K562 (cell line): ENCODE results near the gene MINDY4. TPM values are rescaled to one million over a fixed set of nuclear protein-coding genes. Genes with fewer than 3 reads are reported as not detected.
A peak's percentile ranks its signal among the peaks of the same experiment; 100 is the strongest.

Experiments
- ATAC-seq: fragments of 200-7000 bp; cut with Tn5 transposase; 3 replicates; pipeline ENCODE4 v1.9.1; 2020; ENCODE audit warnings: moderate library complexity
- BruUV-seq: library from RNA; stranded (reverse); fragments of 400-500 nt; replicated peaks from 2 replicates; lab custom pipeline; 2021; lab: Mats Ljungman, UMichigan
- CTCF ChIA-PET: fragments of 300-600 bp; formaldehyde crosslinking; extraction: SDS; loops from one replicate; lab custom pipeline; 2021; ENCODE audit warnings: low intra/inter-chr PET ratio; lab: Yijun Ruan, JAX
- POLR2A ChIA-PET: fragments of 300-600, 350-650 bp; sonication (Branson Sonifier 250); formaldehyde crosslinking; extraction: SDS; loops from one replicate; lab custom pipeline; 2021; ENCODE audit warnings: antibody characterized with exemption, inconsistent platforms; lab: Yijun Ruan, JAX
- DNase-seq, 4 experiments: peaks; one replicate each; pipeline versions ENCODE4 v3.0.0 to v3.0.0-alpha.2; 2011 to 2018; ENCODE audit warnings: low spot score in 3 of 4, mixed read lengths in 3 of 4; ENCODE audit errors: extremely low read depth in 1 of 4
- FAIRE-seq: peaks from 2 replicates; lab custom pipeline; 2011; peaks lifted over from hg19 to GRCh38; lab: Jason Lieb, UNC
- H2AFZ ChIP-seq: 2 replicates; pipeline ENCODE4 v1.6.0; 2011; ENCODE audit warnings: low read depth, low read length, control low read depth, inconsistent platforms
- H3K27ac ChIP-seq: fragments of 200-600 bp; 3 replicates; pipeline ENCODE4 v1.8.0; 2011; ENCODE audit warnings: low read depth, mild to moderate bottlenecking, control low read depth, inconsistent platforms, low read length, moderate library complexity, mixed read lengths; ENCODE audit errors: extremely low read depth
- H3K27me3 ChIP-seq, 2 experiments: fragments of 300-600 bp in 1 of 2; 2 replicates in 1 of 2; 3 replicates in 1 of 2; pipeline versions ENCODE4 v1.6.0 to v1.8.0; 2011; ENCODE audit warnings: inconsistent platforms in 2 of 2, low read length in 2 of 2, mild to moderate bottlenecking in 1 of 2, mixed read lengths in 1 of 2, moderate library complexity in 1 of 2; ENCODE audit not compliant: control insufficient read depth in 2 of 2, insufficient read depth in 2 of 2
- H3K36me3 ChIP-seq: fragments of 300-600 bp; 3 replicates; pipeline ENCODE4 v1.8.0; 2011; ENCODE audit warnings: mild to moderate bottlenecking, low read length, inconsistent platforms; ENCODE audit not compliant: control insufficient read depth, insufficient read depth
- H3K4me1 ChIP-seq, 2 experiments: fragments of 200-600 bp in 1 of 2; replicated peaks in 1 of 2; 2 replicates in 1 of 2; 3 replicates in 1 of 2; pipeline versions ENCODE4 v1.5.1 to v1.8.0; 2011; ENCODE audit warnings: inconsistent platforms in 2 of 2, low read length in 2 of 2, mild to moderate bottlenecking in 1 of 2, mixed read lengths in 1 of 2, moderate library complexity in 1 of 2; ENCODE audit not compliant: control insufficient read depth in 2 of 2, insufficient read depth in 2 of 2
- H3K4me2 ChIP-seq: 2 replicates; pipeline ENCODE4 v1.6.1; 2011; ENCODE audit warnings: low read length, control low read depth, inconsistent platforms, mixed read lengths; ENCODE audit not compliant: insufficient read depth
- H3K4me3 ChIP-seq: fragments of 200-600 bp; sonication (generic), shearing (Covaris generic); 2 replicates; pipeline ENCODE4 v1.5.1; 2016; ENCODE audit warnings: control low read depth, inconsistent platforms
- H3K79me2 ChIP-seq: fragments of 200-600 bp; 3 replicates; pipeline ENCODE4 v1.8.0; 2011; ENCODE audit warnings: low read length, inconsistent platforms; ENCODE audit not compliant: control insufficient read depth, insufficient read depth
- H3K9ac ChIP-seq, 2 experiments: 2 replicates each; pipeline versions ENCODE4 v1.6.0 to v1.6.1; 2011; ENCODE audit warnings: low read depth in 2 of 2, low read length in 2 of 2, control low read depth in 1 of 2, inconsistent platforms in 1 of 2, mild to moderate bottlenecking in 1 of 2, mixed read lengths in 1 of 2; ENCODE audit not compliant: insufficient read depth in 1 of 2
- H3K9me1 ChIP-seq: one replicate; pipeline ENCODE4 v1.6.0; 2011; ENCODE audit warnings: inconsistent platforms, mild to moderate bottlenecking, low read length, moderate library complexity; ENCODE audit not compliant: control insufficient read depth, insufficient read depth
- H3K9me3 ChIP-seq: replicated peaks from 2 replicates; pipeline ENCODE4 v1.5.1; 2011; ENCODE audit warnings: low read depth, low read length, inconsistent platforms; ENCODE audit not compliant: control insufficient read depth, insufficient read depth
- H4K20me1 ChIP-seq: replicated peaks from 2 replicates; pipeline ENCODE4 v1.6.1; 2011; ENCODE audit warnings: low read length, inconsistent platforms, mixed read lengths; ENCODE audit not compliant: control insufficient read depth, insufficient read depth
- BCL6 ChIP-seq: fragments of 250-450 bp; sonication (Bioruptor Pico); IDR thresholded peaks from 2 replicates; pipeline ENCODE4 v1.4.0; 2020
- CCAR2 ChIP-seq: fragments of 200-400 bp; formaldehyde crosslinking; IDR thresholded peaks from 2 replicates; pipeline ENCODE4 v1.6.1; 2017; ENCODE audit warnings: mild to moderate bottlenecking, low read depth, low read length
- FOXJ3 ChIP-seq: sonication (generic); formaldehyde crosslinking; IDR thresholded peaks from 2 replicates; pipeline ENCODE4 v1.4.0; 2020; ENCODE audit warnings: mild to moderate bottlenecking, missing genetic modification reagents
- GTF2E2 ChIP-seq: fragments of 200-800 bp; sonication (Bioruptor generic); IDR thresholded peaks from 2 replicates; pipeline ENCODE4 v1.6.1; 2016; ENCODE audit warnings: missing genetic modification characterization, missing compliant biosample characterization
- HDAC8 ChIP-seq: fragments of 450-650 bp; IDR thresholded peaks from 2 replicates; pipeline ENCODE4 v1.6.1; 2016; ENCODE audit warnings: mild to moderate bottlenecking, missing genetic modification characterization, moderate library complexity, missing compliant biosample characterization
- KDM4B ChIP-seq, 2 experiments: fragments of 450-650 bp in 1 of 2; sonication (generic) in 1 of 2; IDR thresholded peaks; 2 replicates each; pipeline ENCODE4 v1.6.1; 2016 to 2017; ENCODE audit warnings: borderline replicate concordance in 2 of 2, antibody characterized with exemption in 1 of 2, low read depth in 1 of 2, mild to moderate bottlenecking in 1 of 2
- KLF6 ChIP-seq: fragments of 250-450 bp; sonication (Bioruptor Pico); IDR thresholded peaks from 2 replicates; pipeline ENCODE4 v1.4.0; 2020; ENCODE audit warnings: mild to moderate bottlenecking, moderate library complexity, borderline replicate concordance
- MEIS2 ChIP-seq: fragments of 450-650 bp; IDR thresholded peaks from 2 replicates; pipeline ENCODE4 v1.6.1; 2014; ENCODE audit warnings: mild to moderate bottlenecking; ENCODE audit not compliant: partially characterized antibody
- NFIC ChIP-seq: fragments of 450-650 bp; IDR thresholded peaks from 2 replicates; pipeline ENCODE4 v1.6.1; 2017; ENCODE audit warnings: mild to moderate bottlenecking, inconsistent platforms
- RBBP5 ChIP-seq: fragments of 200-600 bp; sonication (generic); IDR thresholded peaks from 2 replicates; pipeline ENCODE4 v1.6.1; 2012; ENCODE audit warnings: borderline replicate concordance, mild to moderate bottlenecking, low read length, control low read depth, inconsistent platforms; ENCODE audit not compliant: insufficient read depth, poor library complexity, severe bottlenecking
- TBP ChIP-seq: optimal IDR thresholded peaks from 2 replicates; pipeline ENCODE3; 2011; ENCODE audit warnings: low read depth, low read length, improper control_type of control experiment
- TEAD4 ChIP-seq, 2 experiments: sonication (generic) in 1 of 2; formaldehyde crosslinking in 1 of 2; IDR thresholded peaks; 2 replicates each; pipeline versions ENCODE4 v1.6.1 to v1.8.0; 2012 to 2022; ENCODE audit warnings: borderline replicate concordance in 1 of 2, inconsistent platforms in 1 of 2, low read length in 1 of 2, mild to moderate bottlenecking in 1 of 2, missing genetic modification reagents in 1 of 2
- TFAP4 ChIP-seq: sonication (generic); formaldehyde crosslinking; IDR thresholded peaks from 2 replicates; pipeline ENCODE4 v1.8.0; 2022; ENCODE audit warnings: missing genetic modification reagents, mild to moderate bottlenecking, moderate library complexity, borderline replicate concordance
- ZC3H4 ChIP-seq: sonication (generic); formaldehyde crosslinking; IDR thresholded peaks from 2 replicates; pipeline ENCODE4 v1.9.0; 2021; ENCODE audit warnings: missing genetic modification reagents, borderline replicate concordance
- ZNF79 ChIP-seq: fragments of 250-450 bp; sonication (Bioruptor Pico); IDR thresholded peaks from 2 replicates; pipeline ENCODE4 v1.4.0; 2020; ENCODE audit warnings: low read depth, mild to moderate bottlenecking, moderate library complexity
- WGBS: fragments of 100-300 bp; shearing (Covaris generic); methylation state at CpG from one replicate; pipeline ENCODE4 v1.1.6; 2016; ENCODE audit warnings: low coverage, mixed read lengths; ENCODE audit not compliant: insufficient coverage; ENCODE audit errors: missing lambda C conversion rate; 5-methylcytosine and 5-hydroxymethylcytosine counted together
- in situ Hi-C: fragments of 300-500 bp; cut with MboI; formaldehyde crosslinking; loops from 4 replicates; pipeline ENCODE4 v1.15.0; 2018; ENCODE audit warnings: inconsistent platforms, mixed read lengths
- intact Hi-C: fragments of 100-400 bp; cut with micrococcal nuclease; formaldehyde crosslinking; loops from 2 replicates; pipeline ENCODE4 v1.14.2; 2022
- polyA plus RNA-seq, 8 experiments: library from polyadenylated mRNA; depleted of rRNA in 4 of 8; stranded (reverse) in 5 of 8; unstranded in 3 of 8; fragments of >200 nt; fragmentation: Nextera tagmentation in 2 of 8; fragmentation: Illumina TruSeq in 1 of 8; extraction: Ambion mirVana in 2 of 8; extraction: Trizol in 1 of 8; gene quantifications; 2 replicates each; pipeline versions ENCODE4 v1.2.1 to v1.2.3, GENCODE V29; 2011 to 2014; ENCODE audit warnings: inconsistent platforms in 1 of 8, missing spikeins in 1 of 8
- total RNA-seq, 7 experiments: library from RNA; depleted of rRNA in 6 of 7; stranded (reverse); fragments of >200 nt in 6 of 7; fragmentation: Illumina TruSeq in 2 of 7; extraction: Trizol in 2 of 7; gene quantifications; 2 replicates each; pipeline versions ENCODE4 v1.2.1 to v1.2.3, GENCODE V29; 2011 to 2021; ENCODE audit warnings: low replicate concordance in 1 of 7

MINDY4 gene
- total and polyA plus RNA-seq, 9 of the 15 experiments (the other 6 are each of a cell fraction or from before 2014, with no cell fraction given), result 2.1 to 16.7 (median 11.0) TPM

GRCh38 chr7:30911133-30911532 is 139.9 kb downstream of the MINDY4 start:
- 67% methylated on average over 8 of the region's 11 CpGs for WGBS
- BruUV-seq, result no TSS peak
- Histone ChIP-seq H3K79me2 (no peaks in the 10 kb centered on the region; the same call in 2 of the 3 replicates), H3K4me3 (no peak overlapping the region), H4K20me1 (no peaks in the 10 kb centered on the region), H3K9me3 (no peaks in the 10 kb centered on the region), H2AFZ (peak overlapping the region; percentile 63; the same call in 1 of the 2 replicates), H3K9me1 (no peaks in the 10 kb centered on the region), H3K27ac (no peak overlapping the region), H3K4me2 (no peak overlapping the region; the same call in 1 of the 2 replicates), H3K36me3 (no peaks in the 10 kb centered on the region), H3K9ac (peak overlapping the region in 1 of 2 experiments; percentile 73; a peak in 1 of 4 replicates), H3K4me1 (peaks cover 46 to 95% of the 10 kb centered on the region in 2 experiments), H3K27me3 (no peaks in the 10 kb centered on the region)
- no peak for TF ChIP-seq RBBP5
- no peak for TF ChIP-seq ZNF79 (CRISPR knock-in tag)
- no peak for TF ChIP-seq FOXJ3
- no peak for FAIRE-seq
- DNase-seq, result no peak
- intact Hi-C loops (no loop called here), in situ Hi-C loops (no loop called here)
- CTCF ChIA-PET, result no interaction called here
- POLR2A ChIA-PET, result interaction anchor here (0.6 kb wide), 1 partner anchor 589 kb away, joined by 3 read pairs; no protein-coding TSS in a partner anchor
- ATAC-seq, result no peak

GRCh38 chr7:30911561-30911969 is 140.3 kb downstream of the MINDY4 start, which contains the start of gene AQP1:
TSS of gene AQP1 (plus strand) at chr7:30911853. CDS start at chr7:30911910, 57 bp downstream.
- intact Hi-C loops, result no loop called here
- Histone ChIP-seq H2AFZ (peak within 1 kb of the TSS; percentile 63; the same call in 1 of the 2 replicates), H3K4me2 (peak within 1 kb of the TSS; percentile 17; the same call in 1 of the 2 replicates), H4K20me1 (no peaks in the 10 kb centered on the region), H3K9me3 (no peaks in the 10 kb centered on the region), H3K79me2 (no peaks in the 10 kb centered on the region; the same call in 2 of the 3 replicates), H3K4me3 (no peak within 1 kb of the TSS), H3K36me3 (no peaks in the 10 kb centered on the region), H3K4me1 (peaks cover 50 to 95% of the 10 kb centered on the region in 2 experiments), H3K27me3 (no peaks in the 10 kb centered on the region), H3K9me1 (no peaks in the 10 kb centered on the region), H3K9ac (peak within 1 kb of the TSS; percentile 6 to 87; a peak in 3 of 4 replicates), H3K27ac (no peak within 1 kb of the TSS; the same call in 2 of the 3 replicates)
- ATAC-seq, result no peak
- ChIA-PET CTCF (no interaction called here), POLR2A (no interaction called here)
- BruUV-seq, result no TSS peak
- no peak for FAIRE-seq
- 62% methylated on average over 4 of the region's 12 CpGs for WGBS
- peak in 3 of 4 experiments; percentile 36 to 64 (median 39) for DNase-seq
- in situ Hi-C loops, result no loop called here
- no peak for TF ChIP-seq KDM4B (IDR thresholded peaks at IDR 0.05; ENCODE audit: borderline replicate concordance in 2 of 2, low read depth in 1 of 2)
- TF ChIP-seq GTF2E2 (tag), result no peak
- TF ChIP-seq CCAR2, result no peak
- peak; percentile 36 for TF ChIP-seq TBP
- no peak for TF ChIP-seq MEIS2
- no peak for TF ChIP-seq HDAC8 (tag)
- TF ChIP-seq TFAP4 (CRISPR knock-in tag), result 0 out of 2 replicates have a peak, but pooled peaks have one; percentile 26
- peak; percentile 47 for TF ChIP-seq NFIC
- TF ChIP-seq BCL6, result no peak
- TF ChIP-seq KLF6 (CRISPR knock-in tag), result no peak
- no peak for TF ChIP-seq TEAD4 (IDR thresholded peaks at IDR 0.05; ENCODE audit: low read length)
- TF ChIP-seq TEAD4 (CRISPR knock-in tag; IDR thresholded peaks at IDR 0.05; ENCODE audit: borderline replicate concordance), result no peak
- TF ChIP-seq ZC3H4 (CRISPR knock-in tag), result no peak
